ENCODE data around the gene LSP1.

LSP1 gene

DNA sequence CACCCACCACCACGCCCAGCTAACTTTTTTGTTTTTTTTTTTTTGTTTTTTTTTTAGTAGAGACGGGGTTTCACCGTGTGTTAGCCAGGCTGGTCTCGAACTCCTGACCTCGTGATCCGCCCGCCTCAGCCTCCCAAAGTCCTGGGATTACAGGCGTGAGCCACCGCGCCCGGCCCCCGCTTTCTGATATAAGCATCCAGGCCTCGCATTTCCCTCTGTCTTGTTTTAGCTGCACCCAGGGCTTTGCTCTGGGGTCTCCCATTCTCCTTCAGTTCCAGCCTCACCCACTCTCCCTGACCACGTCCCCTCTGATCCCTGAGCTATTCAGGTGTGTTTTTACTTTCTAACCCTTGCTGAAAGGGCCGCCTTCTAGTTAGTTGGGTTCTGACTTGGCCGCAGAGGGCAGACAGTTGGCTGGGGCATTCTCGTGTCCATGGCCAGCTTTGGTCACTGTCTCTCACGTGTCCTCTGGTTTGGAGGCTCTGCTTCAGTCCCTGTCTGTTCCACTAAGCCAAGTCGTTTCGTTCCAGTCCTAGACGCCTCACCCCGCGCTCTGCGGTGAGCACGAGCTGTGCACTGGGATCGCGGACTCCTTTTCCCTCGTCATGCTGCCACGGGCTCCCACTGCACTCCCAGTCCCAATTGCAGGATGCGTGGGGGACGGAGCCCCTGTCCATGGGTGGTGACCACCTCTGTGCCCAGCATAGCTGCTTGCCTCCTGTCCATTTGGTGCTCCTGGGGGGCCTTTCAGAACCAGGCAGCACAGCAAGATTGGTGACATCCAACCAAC, 60.6 kb downstream of the LSP1 start:
- TF ChIP-seq, protein P1, sequence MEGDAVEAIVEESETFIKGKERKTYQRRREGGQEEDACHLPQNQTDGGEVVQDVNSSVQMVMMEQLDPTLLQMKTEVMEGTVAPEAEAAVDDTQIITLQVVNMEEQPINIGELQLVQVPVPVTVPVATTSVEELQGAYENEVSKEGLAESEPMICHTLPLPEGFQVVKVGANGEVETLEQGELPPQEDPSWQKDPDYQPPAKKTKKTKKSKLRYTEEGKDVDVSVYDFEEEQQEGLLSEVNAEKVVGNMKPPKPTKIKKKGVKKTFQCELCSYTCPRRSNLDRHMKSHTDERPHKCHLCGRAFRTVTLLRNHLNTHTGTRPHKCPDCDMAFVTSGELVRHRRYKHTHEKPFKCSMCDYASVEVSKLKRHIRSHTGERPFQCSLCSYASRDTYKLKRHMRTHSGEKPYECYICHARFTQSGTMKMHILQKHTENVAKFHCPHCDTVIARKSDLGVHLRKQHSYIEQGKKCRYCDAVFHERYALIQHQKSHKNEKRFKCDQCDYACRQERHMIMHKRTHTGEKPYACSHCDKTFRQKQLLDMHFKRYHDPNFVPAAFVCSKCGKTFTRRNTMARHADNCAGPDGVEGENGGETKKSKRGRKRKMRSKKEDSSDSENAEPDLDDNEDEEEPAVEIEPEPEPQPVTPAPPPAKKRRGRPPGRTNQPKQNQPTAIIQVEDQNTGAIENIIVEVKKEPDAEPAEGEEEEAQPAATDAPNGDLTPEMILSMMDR (IDR thresholded peaks at IDR 0.05; ENCODE audit: low read depth, low read length) = no peak

DNA sequence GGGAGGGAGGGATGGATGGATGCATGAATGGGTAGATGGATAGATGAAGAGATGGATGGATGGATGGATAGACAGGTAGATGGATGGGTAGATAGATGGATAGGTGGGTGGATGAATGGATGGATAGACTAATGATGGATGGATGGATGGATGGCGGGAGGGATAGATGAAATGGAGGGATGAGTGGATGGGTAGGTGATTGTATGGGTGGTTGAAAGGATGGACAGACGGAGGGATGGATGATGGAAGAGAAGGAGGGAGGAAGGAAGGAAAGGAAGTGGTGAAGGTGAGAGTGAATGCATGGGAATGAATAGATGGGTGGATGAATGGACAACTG, 62.9 kb downstream of the LSP1 start:
- TF ChIP-seq, protein P1 (IDR thresholded peaks at IDR 0.05; ENCODE audit: low read depth, low read length) = no peak
- H3K4me3 ChIP-seq (ENCODE audit: low read depth, low read length) = no peak overlapping the region

More for the DNA sequence above, 60.6 kb downstream of the LSP1 start:
- no peak overlapping the region for H3K4me3 ChIP-seq (ENCODE audit: low read depth, low read length)

DNA sequence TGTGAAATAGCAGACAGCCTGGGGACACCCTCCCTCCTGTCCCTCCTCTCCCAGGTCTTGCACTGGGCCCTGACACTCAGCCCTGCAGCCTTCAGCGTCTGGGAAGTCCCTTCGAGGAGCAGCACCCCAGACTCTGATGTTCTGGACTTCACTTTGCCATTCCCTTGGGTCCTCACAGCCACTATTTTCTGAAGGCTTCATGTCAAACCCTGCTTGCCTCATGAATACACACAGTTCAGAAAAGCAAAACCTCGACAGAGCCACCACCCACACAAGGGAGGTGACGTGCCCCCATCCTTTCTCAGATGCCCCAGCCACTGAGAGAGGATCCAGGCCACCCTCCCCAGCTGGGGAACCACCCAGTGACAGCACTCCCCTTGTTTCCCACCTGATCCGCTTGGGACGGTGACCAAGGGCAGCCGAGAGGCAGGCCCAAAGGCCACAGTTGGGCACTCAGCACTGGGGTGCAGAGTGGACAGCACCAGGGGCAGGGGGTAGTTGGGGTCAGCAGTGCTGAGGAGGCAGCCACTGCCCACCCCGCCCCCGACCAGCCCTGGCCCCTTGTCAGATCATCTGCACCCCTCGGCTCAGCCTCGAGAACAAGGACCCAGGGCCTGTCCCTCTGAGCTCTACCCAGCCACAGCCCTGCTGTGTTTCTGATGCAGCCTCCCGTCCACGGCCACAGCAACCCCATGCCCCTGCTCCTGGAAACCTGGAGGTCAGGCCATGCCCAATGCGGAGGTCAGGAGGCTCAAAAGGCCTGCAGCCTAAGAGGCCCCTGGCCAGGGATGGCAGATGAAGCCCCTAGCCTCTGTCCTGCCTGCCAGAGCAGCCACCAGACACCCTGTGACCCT, 63.5 kb downstream of the LSP1 start:
- H3K4me3 ChIP-seq (ENCODE audit: low read depth, low read length) = no peak overlapping the region
- TF ChIP-seq, protein P1 (IDR thresholded peaks at IDR 0.05; ENCODE audit: low read depth, low read length) = no peak

DNA sequence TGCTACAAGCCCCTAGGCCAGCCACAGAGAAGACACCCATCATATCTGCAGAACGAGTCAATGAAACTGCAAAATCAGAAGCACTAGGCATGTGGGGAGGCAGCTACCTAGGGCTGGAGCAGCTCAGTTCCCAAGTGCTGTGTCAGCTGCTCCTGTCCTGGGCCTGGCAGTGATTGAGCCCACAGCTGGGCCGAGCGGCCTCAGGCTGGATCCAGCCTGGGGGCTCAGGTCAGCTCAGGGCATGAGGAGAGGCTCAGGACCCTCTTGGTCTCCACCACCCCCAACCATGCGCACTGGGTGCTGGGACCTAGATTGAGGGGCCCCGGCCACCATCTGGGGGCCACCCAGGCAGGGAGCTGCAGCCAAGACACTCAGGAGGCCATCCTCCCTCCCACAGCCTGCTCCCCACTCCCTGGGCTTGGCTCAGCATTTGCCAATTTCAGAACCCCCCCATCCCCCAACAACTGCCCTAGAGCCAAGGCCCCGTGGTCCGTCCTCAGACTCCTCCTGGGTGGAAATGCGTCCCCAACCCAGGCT, 64.2 kb downstream of the LSP1 start:
- TF ChIP-seq, protein P1 (IDR thresholded peaks at IDR 0.05; ENCODE audit: low read depth, low read length) = no peak
- no peak overlapping the region for H3K4me3 ChIP-seq (ENCODE audit: low read depth, low read length)

DNA sequence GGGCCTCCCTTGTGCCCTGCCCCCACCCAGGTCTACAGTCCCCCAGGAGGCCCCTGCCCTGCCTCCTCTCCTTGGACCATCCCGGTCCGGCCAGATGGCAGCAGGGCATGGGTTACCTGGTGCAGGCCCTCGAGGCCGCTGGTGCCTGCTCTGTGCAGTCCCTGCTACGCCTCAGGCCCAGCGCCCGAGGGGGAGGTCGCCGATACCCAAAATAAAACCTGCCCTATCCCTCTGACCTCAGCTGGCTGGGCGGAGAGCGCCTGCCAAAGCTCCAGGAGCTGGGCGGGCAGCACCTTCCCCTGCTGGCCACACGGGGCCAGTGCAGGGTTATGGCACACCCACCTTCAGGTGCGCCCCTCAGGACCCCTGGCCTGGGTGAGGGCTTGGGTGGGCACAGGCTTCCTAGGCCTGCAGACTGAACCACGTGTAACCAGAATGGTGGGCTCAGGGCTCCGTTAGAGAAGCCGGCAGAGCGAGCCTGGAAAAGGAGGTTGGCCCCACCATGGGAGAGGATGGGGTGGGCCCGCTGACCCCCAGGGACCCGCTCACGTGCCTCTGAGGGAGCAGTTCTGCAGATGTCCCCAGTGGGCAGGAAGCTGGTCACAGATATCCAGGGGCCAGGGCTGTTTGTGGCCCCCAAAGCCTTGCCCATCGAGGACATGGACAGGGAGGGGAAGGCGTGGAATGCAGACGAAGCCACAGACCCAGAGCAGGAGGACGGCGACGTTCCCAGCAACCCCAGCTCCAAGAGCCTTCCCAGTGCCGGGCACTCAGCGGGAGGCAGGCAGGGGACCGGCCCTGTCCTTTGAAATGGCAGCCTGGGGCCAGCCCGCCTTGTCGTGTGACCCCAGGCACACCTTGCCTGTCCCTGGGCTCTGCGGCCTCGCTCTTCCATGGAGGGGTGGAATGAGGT, 64.9 kb downstream of the LSP1 start:
- TF ChIP-seq, protein P1 (IDR thresholded peaks at IDR 0.05; ENCODE audit: low read depth, low read length) = no peak
- no peak overlapping the region for H3K4me3 ChIP-seq (ENCODE audit: low read depth, low read length)

DNA sequence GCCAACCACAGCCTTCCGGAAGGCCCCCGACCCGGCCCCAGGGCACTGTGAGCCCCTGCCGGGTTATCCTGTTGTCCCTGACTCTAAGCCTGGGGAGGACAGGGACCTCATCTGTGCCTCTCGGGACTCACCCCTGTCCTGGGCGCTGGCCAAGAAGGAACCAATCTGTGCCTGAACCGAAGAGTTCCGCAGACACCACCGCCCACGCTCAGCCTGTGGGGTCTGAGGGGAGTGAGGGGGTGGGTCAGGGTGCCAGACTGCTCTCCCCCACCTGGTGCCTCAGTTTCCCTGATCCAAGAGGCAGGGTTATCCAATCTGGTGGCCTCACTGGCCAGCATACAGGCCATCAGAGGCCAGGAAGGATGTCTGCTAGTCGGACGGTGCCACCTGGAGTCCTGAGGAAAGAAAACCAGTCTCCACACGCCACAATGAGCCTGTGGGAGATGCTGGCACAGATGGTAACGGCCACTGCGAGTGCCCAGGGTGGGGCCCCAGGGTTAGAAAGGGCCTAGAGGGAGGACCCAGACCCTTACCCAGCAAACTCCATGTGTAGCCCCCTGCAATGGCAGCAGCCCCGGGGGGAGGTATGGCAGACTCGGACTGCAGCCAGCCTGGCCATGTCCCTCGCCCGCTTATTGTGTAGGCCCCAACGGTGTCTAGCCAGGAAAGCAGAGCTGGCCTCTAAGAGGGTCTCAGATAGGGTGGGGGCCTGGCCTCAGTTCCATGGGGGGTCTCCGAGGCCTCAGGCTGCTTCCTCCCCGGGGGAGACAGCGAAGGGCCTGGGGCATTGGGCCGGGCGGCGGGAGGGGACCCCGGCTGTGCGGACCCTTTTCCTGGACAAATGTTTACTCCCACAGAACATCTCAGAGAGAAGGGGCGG, 65.8 kb downstream of the LSP1 start:
- no peak overlapping the region for H3K4me3 ChIP-seq (ENCODE audit: low read depth, low read length)
- TF ChIP-seq, protein P1 (IDR thresholded peaks at IDR 0.05; ENCODE audit: low read depth, low read length) = no peak
